CD4-positive, alpha-beta T cell treated with Interleukin-2 at 100 ng/mL for 4 hours (primary cell): ENCODE data around the gene ZFHX2.
"Not testable (repeated sequence)": the region's sequence is repeated elsewhere in the genome, so short reads cannot be mapped to it uniquely, and the experiment has no call there.

Experiments
- DNase-seq: peaks from one replicate; pipeline ENCODE4 v3.0.0-alpha.2; 2020; ENCODE audit warnings: low spot score

ZFHX2 gene

DNA sequence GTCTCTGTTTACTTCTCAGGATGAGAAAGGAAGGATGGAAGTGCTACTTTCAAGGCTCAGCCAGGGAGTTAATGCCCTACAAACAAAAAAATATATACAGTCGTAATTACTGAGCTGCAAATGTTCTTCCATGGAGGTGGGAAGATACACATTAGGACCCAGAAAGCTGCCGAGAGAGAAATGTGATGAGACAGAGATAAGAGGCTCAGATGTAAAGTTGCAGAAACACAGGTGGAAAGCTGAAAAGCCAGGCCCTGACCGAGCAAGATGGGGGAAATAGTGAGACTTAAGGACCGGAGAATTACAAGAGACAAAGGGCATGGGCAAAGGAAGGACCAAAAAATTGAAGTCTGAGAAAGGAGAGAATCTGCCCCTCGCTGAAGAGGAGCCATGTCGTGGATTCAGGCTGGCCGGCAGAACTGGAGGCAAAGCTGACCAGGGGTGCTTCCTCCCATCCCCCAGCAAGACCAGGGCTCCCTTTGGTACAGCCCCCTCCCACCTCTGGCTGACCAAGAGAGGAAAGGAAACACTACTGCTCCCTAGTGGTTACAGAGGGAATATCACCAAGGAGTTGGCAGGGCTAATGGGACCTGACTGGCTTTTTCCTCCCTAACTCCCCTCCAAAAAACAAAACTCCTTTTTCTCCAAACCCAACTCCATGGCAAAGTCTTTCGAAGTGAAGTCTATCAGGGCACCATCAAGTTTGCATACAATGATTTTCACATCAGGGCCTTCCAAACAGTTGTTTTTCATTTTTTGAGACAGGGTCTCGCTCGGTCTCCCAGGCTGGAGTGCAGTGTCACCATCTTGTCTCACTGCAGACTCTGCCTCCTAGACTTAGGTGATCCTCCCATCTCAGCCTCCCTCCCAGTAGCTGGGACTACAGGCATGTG lies 12.1 kb downstream of the ZFHX2 start:
- peak; percentile 52 for DNase-seq

DNA sequence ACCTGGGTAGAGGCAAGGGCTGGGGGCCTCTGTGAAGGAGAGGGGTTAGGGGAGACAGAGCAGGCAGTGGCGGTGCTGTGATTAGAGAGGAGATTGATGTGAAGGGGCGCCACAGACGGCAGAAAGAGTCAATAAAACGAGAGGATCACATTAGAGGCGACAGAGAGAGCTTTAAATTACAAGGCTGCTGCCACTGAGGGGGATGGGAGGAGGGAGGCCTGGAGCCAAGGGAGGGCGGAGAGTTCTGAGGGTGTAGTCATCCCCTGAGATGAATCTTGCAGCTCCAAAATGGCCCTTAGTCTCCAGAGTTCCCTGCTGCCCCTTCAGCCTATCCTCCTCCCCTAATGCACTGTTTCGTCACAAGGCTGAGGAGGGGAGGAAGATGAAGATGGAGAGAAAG lies 12.8 kb downstream of the ZFHX2 start:
- DNase-seq, result no peak

DNA sequence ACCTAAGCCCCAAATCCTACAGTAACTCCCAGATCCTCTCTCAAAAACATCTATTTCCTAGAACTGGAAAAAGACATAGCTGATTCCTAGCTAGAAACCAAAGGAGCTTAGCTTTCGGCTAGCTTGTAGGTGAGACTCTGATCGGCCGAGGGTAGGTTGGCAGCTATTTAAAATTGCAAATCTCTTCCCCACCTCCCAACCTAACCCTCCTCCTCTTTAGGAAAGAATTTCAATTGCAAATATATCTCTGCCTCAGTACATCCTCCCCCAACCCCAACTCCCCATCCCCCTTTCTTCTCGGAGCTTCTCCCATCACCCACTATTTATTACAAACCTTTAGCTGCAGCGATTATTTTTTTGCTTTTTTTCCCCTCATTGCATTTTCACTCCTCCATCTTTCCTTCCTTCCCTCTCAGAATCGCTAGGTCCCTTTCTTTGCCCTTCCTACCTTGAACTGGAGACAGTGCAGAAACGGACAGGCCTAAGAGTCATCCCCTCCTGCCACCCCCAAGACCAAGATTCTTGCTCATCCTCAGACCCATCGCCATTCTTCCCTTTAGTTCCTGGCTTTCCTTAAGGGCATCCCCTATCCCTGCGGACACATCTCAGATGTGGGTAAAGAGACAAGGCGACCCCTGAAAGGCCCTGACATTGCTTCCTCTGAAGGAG lies 13.4 kb downstream of the ZFHX2 start:
- no peak for DNase-seq

DNA sequence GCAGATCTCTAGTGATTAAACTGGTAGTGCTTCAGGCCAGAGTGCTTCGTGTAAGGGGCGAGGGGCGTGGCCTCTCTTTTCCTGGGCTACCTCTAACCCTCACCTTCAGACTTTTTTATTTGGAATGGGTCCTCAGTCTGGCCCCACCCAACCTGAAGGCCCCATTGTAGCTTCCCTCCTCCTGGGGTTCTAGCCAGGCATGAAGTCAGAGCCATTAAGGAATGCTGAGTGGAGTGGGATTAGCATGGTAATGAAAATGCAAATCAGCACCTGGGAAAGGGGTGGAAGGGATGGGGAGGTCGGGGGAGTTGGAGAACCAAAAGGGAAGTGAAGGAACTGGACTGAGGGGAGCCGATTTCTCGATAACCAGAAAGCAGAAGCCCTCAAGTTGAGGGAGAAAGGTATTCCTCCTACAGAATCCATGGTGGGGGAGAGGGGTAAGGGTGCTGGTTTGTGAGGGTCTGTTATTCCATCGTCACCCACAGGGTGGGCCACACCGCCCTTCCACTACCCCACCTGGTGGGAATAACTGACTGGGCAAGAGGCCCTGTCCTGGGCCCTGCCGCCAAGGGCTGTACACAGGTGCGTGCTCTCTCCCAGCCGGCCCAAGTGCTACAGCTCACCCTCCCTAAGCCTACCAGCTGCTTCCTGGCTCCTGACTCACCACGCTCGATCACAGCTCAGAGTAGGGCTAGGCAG lies 14.1 kb downstream of the ZFHX2 start:
- no peak for DNase-seq

DNA sequence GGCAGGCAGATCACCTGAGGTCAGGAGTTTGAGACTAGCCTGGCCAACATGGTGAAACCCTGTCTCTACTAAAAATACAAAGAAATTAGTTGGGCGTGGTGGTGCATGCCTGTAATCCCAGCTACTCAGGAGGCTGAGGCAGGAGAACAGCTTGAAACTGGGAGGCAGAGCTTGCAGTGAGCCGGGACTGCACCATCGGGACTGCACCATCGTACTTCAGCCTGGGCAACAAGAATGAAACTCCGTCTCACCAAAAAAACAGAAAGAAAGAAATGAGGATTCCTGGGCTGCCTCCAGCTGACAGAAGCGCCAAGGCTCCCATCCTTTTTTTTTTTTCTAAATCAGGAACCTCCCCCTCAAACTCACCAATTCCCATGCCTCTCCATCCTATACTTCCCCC lies 14.7 kb downstream of the ZFHX2 start:
- not testable (repeated sequence) for DNase-seq

DNA sequence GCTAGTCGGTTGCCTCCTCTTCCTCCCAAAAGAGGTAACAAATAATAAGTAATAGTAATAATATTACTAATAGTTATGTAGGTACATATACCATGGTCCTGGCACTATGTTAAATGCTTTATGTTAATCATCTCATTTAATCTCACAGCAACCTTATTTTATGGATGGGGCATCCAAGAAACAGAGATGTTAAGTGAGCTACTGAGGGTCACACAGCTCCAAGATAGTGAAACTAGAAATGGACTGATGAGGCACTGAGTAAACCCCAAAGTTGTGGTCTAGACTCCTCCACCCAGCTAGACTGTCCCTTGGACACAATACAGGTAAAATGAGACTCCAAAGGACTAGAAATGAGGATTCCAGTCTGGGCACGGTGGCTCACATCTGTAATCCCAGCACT lies 15.1 kb downstream of the ZFHX2 start:
- no peak for DNase-seq

DNA sequence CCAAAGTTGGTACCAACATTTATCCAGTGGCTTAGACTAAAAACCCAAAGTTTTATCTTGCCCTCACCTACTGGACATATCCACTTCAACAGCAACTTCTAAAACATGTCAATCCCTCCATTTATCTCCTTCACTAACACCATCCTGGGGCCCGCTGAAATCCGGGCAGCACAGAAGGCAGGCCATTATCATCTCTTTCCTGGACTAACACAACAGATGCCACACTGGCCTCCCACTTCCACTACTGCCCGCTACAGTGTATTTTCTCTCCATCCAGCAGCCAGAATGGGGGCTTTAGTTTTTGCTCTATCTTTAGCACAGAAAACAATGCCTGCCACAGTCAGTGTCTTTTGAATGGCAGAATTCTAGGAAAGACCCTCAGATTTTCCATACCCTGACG lies 15.6 kb downstream of the ZFHX2 start:
- DNase-seq, result no peak

DNA sequence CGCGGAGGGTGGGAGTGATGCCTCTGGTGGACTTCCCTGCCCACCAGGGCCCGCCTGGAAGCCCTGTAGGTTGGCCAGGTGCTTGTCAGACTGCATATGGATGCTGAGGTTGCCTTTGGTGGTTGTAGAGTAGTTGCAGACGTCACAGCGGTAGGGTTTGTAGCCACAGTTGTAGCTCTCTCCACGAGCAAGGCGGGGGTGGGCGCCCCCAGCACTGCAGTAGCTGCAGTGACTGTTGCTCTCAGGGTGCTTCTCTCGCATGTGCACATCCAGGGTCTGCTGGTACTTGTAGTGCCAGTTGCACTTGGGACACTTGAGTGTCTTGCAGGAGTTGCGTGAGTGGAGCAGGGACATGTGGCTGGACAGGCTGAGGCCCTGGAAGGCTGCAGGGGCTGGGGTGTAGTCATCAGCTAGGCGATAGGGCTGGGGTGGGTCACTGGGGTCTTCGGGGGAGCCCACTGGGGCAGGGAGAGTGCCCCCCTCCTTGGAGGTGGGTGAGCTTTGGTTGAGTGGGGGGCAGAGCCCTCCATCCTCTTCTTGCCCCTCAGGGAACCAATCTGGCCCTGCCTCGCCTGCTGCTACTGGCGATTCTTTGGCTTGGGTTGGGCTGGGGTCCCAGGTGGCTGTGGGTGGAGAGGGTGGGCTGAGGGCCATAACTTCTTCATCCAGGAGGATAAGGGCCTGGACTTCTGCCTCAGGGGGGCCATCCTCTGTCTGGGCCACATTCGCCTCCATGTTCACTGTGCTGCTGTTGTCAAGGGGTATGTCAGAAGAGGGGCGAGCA lies 17.7 kb downstream of the ZFHX2 start:
- DNase-seq, result no peak

DNA sequence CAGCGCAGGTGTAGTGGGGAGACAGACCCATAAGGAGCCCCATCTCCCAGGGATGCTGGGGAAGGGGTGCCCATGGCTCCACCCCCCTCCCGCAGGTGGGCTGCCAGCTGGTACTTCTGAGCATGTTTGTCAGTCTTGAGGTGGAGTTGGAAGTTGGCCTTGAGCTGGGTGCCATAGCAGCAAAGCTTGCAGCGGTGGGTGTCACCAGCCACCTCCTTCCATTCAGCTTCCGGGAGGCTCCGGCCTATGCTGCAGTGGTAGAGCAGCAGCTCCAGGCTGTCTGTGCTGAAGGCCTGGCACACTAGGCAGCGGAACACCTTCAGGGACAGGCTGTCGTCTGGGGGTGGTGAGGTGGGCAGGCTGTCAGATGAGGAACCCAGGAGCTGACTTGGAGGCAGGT lies 18.9 kb downstream of the ZFHX2 start:
- no peak for DNase-seq

DNA sequence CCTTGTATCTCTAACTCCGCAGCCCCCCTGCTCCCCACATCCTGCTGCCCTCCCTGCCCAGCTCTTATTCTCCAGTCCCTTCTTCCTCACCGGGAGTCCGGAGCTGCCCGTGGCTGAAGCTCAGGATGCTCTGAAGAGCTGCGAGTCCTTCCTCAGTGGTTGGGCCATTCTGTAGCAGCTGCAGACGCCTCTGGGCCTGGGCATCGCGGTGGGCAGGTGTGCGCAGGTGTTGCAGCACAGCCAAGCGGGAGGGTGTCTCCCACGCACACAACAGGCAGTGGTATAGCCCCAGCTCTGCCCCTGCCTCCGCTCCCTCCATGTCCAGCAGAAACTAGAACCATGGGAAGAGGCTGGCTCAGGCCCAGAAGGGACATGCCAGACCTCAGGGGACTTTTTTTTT lies 20.2 kb downstream of the ZFHX2 start:
- no peak for DNase-seq

DNA sequence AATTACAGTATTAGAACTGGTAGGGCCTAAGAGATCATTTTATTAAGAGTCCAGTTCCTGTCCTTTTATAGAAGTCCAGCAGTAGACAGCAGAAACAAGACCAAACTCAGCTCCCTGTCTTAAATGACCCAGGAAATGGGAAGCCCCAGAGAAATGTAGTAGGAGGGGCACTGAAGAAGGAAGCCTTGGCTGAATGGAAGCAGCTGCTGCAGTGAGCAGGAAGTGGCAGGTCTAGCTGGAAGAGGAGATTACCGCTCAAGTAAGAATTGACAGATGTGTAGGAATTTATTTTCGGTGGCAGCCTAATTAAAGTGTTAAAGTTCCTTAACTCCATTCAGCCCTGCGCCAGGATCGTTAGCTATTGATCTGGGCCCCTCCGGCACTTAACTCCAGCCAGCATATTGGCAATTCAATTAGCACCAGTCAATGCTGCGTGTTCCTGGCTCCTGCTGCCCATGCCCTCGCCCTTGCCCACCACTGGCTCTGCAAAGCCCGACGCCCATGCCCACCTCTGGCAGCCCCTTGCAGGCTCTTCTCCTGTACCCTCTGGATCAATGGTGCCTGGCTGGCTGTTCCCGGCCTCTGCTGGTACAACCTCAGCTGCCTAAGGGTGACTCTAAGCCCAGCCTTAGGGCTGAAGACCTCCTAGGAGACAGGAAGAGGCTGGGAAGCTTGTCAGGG lies 21.1 kb downstream of the ZFHX2 start:
- no peak for DNase-seq

DNA sequence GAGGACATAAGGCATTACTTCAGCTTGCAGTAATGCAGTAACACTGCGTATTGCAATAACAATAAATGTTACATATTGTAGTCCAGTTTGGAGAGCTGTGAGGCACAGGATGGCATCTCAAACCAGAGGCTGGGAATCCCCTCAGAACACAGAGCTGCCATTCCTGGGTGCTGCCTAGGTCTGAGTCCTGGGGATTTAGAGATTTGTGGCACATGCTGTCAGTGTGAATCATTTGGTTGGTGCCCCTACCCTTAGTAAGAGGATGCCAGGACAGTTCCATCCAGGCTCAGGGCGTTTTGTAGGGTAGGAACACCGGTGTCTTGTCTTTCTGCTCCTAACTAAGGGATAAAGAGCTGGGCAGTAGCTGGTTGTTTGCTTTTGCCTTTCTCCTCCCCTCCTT lies 22.5 kb downstream of the ZFHX2 start:
- DNase-seq, result no peak

DNA sequence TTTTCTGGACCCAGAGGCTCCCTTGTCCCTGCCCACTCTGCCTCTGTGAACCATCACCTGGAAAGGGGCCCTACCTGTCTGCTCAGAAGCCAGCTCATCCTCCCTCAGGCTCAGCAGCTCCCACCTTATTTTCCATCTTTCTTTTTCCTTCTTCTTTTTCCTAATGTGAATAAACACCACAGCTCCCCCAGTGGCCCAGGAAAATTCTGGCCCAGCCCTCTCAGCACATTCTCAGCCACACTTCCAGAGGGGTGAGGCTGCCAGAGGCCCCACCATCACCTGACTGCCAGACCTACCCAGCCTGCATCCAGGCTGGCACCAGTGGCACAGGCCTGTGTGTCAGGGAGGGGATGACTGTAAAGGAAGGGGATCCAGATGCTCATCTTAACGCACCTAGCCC lies 23.0 kb downstream of the ZFHX2 start:
- no peak for DNase-seq

DNA sequence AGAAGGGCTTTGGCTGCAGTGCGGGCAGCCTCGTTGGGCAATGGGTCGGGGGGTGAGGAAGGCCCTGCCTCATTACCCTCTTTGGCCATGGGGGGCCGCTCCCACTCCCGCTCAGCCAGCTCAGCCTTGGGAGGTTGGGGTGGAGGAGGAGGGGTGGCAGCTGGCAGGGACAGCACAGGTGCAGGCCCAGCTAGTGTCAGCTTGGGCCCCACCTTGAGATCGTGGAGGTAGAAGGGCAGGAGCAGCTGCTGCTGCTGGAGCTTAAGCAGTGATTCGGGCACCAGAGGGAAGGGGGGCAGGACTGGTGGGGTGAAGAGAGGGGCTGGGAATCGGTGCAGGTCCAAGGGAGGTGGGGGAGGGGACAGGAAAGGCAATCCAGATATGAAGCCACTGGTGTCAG lies 26.0 kb downstream of the ZFHX2 start:
- DNase-seq, result no peak

DNA sequence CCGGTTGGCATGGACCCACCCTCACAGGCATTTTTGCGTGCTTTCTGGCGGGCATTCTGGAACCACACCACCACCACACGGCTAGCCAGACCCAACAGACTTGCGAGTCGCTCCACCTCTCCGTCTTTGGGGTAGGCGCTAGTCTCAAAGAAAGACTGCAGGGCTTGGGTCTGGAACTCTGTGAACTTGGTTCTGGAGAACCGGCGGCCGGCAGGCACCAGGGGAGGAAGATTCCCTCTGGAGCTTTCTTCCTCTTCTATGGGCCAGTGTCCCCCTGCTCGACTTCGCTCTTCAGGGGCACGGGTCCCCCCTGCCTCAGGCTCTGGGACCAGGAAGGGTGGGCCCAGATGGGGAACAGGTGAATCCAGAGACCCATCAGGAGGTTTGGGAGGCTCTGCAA lies 26.6 kb downstream of the ZFHX2 start:
- no peak for DNase-seq

DNA sequence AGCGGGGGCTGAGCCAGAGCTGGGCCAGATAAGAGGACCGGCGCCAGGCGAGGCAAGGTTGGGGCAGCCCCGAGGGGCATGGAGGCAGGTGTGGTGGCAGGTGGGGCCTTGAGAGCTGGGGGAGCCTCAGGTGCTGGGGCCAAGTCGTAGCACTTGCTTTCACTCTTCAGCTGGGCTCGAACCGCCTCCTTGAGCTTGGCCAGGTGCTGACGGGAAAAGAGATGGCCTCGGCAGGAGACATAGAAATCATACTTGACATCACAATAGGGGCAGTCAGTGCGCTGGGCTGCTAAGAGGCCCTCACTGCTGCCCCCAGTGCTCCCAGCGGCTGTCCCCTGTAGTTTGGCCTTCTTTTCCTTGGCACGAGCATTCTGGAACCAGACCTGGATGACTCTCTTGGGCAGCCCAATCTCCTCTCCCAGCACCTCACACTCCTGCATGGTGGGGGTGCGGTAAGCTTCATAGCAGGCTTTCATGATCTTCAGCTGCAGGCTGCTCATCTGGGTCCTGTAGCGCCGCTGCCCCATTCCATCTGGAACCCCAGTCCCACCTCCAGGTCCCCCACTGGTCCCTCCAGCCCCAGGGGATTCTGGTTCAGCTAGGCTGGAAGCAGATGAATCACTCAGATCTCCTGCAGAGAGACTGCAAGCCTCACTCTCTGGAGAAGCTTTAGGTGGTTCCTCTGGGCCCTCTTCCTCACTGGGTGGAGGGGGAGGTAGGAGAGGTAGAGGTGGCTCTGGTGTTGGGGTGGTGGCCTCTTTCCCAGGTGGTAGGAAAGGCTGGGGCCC lies 28.1 kb downstream of the ZFHX2 start:
- no peak for DNase-seq

DNA sequence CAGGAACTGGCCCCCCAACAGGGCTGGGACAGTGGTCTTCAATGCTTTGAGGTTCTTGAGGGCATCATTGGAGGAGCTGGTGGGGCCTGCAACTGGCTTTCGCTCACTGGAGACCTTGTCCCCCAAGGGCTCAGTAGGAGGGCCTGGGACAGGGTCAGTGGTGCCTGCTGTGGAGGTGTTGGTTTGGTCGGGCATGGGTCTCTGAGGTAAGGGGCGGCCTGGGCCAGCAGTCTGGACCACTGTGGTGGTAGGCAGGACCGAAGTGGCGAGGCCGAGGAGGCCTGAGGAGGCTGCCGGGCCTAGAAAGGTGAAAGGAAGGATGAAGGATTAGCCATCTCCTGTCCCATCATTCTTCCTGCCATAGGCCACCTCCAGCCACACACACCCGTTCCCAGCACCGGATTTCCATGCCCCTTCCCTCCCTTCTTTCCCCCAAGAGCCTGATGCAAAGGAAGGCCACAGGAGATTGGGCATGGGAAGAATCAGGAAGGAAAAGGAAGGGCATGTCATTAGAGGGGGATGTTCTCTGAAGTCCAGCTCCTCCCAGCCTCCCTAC lies 28.8 kb downstream of the ZFHX2 start:
- no peak for DNase-seq

DNA sequence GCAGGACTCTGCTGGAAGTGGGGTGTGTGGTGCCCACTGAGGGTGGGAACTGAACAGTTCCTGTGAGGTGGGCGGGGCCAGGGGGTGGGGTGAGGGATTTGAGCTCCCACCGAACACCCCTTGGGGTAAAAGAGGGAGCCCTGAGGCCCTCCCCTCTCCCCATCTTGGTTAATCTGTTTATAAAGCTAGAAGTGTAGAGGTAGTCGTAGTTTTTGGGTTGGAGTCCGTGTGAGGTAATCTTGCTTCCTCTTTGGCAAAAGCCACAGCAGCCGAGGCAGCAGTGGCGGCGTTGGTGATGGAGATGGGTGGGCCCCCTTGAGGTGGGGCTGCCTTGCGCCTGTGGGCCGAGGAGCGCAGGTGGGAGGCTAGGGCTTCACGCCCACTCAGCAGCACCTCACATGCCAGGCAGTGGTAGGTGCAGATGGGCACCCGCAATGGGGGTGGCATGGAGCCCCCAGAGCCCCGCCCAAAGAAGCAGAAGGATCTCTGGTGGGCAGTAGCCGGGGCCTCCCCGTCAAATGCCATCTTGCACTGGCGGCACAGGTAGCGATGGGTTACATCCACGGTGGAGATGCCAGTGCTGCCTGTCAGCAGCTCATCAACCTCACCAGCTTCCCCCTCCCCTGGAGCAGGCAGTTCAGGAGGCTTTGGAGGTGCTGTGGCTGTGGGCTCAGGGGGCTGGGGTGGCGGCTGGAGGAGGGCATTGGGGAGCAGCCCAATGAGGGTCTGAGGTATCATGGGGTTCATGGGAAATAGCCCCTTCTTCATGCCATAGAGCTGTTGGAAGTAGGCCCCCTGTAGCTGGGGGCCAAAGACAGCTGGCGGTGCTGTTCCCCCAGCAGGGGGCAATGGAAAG lies 29.6 kb downstream of the ZFHX2 start:
- no peak for DNase-seq

DNA sequence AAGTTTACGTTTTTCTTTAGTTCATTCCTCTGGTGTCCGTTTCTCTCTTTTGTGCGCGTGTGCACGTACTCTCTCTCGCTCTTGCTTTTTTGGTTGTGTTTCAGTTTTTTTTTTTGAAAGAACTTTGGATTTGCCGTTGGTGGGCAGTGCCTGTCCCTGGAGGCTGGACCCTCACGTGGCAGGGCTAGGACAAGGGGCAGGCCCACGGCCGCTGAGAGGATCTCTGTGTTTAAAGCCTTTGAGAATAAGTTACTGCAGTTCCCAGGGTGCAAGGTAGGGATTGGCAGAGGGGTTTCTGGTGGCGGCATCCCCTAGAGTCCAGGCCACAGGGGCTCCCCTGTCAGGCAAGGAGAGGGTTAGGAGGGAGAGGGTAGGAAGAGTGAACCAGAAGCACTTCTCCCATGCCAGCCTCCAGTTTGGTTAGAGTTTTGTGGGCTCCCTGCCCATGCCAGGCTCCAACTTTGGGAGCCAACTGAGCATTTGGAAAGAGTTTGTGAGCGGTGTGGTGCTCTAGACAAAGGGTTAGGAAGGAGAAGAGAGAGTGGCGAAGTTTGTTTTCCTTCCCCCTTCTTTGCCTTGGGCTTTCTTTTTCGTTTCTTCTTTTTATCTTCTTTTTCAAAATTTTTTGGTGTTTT lies 30.5 kb downstream of the ZFHX2 start:
- no peak for DNase-seq
